B cell (primary cell): ENCODE measurements around the gene AGAP1. TPM values are rescaled to one million over a fixed set of nuclear protein-coding genes. Genes with fewer than 3 reads are reported as not detected.

Source experiments
- ATAC-seq: fragments of 200-7000 bp; cut with Tn5 transposase; one replicate; pipeline ENCODE4 v1.10.0; 2021; ENCODE audit warnings: low read depth, mild to moderate bottlenecking, moderate number of reproducible peaks, moderate library complexity
- CTCF ChIA-PET: fragments of 350-600 bp; sonication (Branson Sonifier 250); formaldehyde crosslinking; loops from one replicate; lab custom pipeline; 2021; ENCODE audit warnings: antibody characterized with exemption, inconsistent platforms; lab: Charles Lee
- POLR2A ChIA-PET: fragments of 350-600 bp; sonication (Branson Sonifier 250); formaldehyde crosslinking; loops from one replicate; lab custom pipeline; 2021; ENCODE audit warnings: antibody characterized with exemption; lab: Charles Lee
- DNase-seq: peaks from one replicate; pipeline ENCODE4 v3.0.0; 2013
- H2AFZ ChIP-seq: 2 replicates; pipeline ENCODE4 v1.6.1; 2012; ENCODE audit warnings: mild to moderate bottlenecking, low read depth, low read length; ENCODE audit not compliant: insufficient read depth, poor library complexity, severe bottlenecking
- H3K27ac ChIP-seq, 2 donors: 1 replicate in 1 of 2; 2 replicates in 1 of 2; pipeline ENCODE4 v1.5.1; 2012 to 2013; ENCODE audit warnings: low read length in 2 of 2, mild to moderate bottlenecking in 2 of 2, moderate library complexity in 1 of 2
- H3K27me3 ChIP-seq, 4 experiments: fragments of 200-600 bp in 1 of 4; sonication (generic) in 1 of 4; replicated peaks in 1 of 4; 1 replicate in 2 of 4; 2 replicates in 2 of 4; pipeline versions ENCODE4 v1.6.1 to v1.7.0; 2013 to 2016; ENCODE audit warnings: low read length in 3 of 4, mild to moderate bottlenecking in 2 of 4, mixed read lengths in 1 of 4, moderate library complexity in 1 of 4; ENCODE audit not compliant: insufficient read depth in 4 of 4, control insufficient read depth in 3 of 4; ENCODE audit errors: control extremely low read depth in 1 of 4
- H3K36me3 ChIP-seq, 2 experiments: replicated peaks in 1 of 2; 1 replicate in 1 of 2; 2 replicates in 1 of 2; pipeline versions ENCODE4 v1.6.1 to v1.7.1; 2013; ENCODE audit warnings: low read length in 1 of 2; ENCODE audit not compliant: insufficient read depth in 2 of 2, control insufficient read depth in 1 of 2; ENCODE audit errors: control extremely low read depth in 1 of 2, extremely low read depth in 1 of 2
- H3K4me1 ChIP-seq, 2 donors: fragments of 200-600 bp in 1 of 2; sonication (generic) in 1 of 2; 1 replicate in 1 of 2; 2 replicates in 1 of 2; pipeline versions ENCODE4 v1.5.1 to v1.6.1; 2013 to 2017; ENCODE audit warnings: low read length in 2 of 2; ENCODE audit not compliant: control insufficient read depth in 2 of 2, insufficient read depth in 2 of 2
- H3K4me2 ChIP-seq: replicated peaks from 2 replicates; pipeline ENCODE3; 2012; ENCODE audit warnings: mild to moderate bottlenecking, low read depth, low read length; ENCODE audit not compliant: poor library complexity, severe bottlenecking
- H3K4me3 ChIP-seq, 5 experiments: fragments of 200-600 bp in 1 of 5; sonication (generic) in 1 of 5; 1 replicate in 3 of 5; 2 replicates in 2 of 5; pipeline versions ENCODE4 v1.5.1 to v1.7.0; 2011 to 2016; ENCODE audit warnings: low read length in 4 of 5, mild to moderate bottlenecking in 4 of 5, low read depth in 2 of 5, control low read depth in 1 of 5, moderate library complexity in 1 of 5; ENCODE audit not compliant: insufficient read depth in 1 of 5; ENCODE audit errors: control extremely low read depth in 1 of 5, extremely low read depth in 1 of 5
- H3K79me2 ChIP-seq: fragments of 200-600 bp; sonication (generic); one replicate; pipeline ENCODE4 v1.6.0; 2016; ENCODE audit warnings: low read length; ENCODE audit not compliant: control insufficient read depth, insufficient read depth
- H3K9ac ChIP-seq: fragments of 200-600 bp; sonication (generic); 2 replicates; pipeline ENCODE4 v1.6.1; 2017; ENCODE audit warnings: mild to moderate bottlenecking, low read length, moderate library complexity
- H3K9me3 ChIP-seq, 3 donors: one replicate each; pipeline versions ENCODE4 v1.6.1 to v1.7.1; 2013; ENCODE audit warnings: low read length in 2 of 3; ENCODE audit not compliant: control insufficient read depth in 2 of 3, insufficient read depth in 1 of 3; ENCODE audit errors: control extremely low read depth in 1 of 3
- H4K20me1 ChIP-seq: 2 replicates; pipeline ENCODE4 v1.6.0; 2012; ENCODE audit warnings: mild to moderate bottlenecking, low read length; ENCODE audit not compliant: insufficient read depth, control insufficient read depth, poor library complexity, severe bottlenecking
- H3K27ac Mint-ChIP-seq: one replicate; pipeline ENCODE4 v1.8.0; 2021; ENCODE audit warnings: mixed read lengths
- H3K27me3 Mint-ChIP-seq: one replicate; pipeline ENCODE4 v1.8.0; 2021; ENCODE audit warnings: mixed read lengths
- H3K4me1 Mint-ChIP-seq: one replicate; pipeline ENCODE4 v1.8.0; 2021; ENCODE audit warnings: mixed read lengths
- H3K4me3 Mint-ChIP-seq: one replicate; pipeline ENCODE4 v1.8.0; 2021; ENCODE audit warnings: mixed read lengths
- H3K9me3 Mint-ChIP-seq: one replicate; pipeline ENCODE4 v1.8.0; 2022; ENCODE audit warnings: mixed read lengths; ENCODE audit not compliant: insufficient read depth
- EZH2 ChIP-seq: IDR thresholded peaks from 2 replicates; pipeline ENCODE4 v1.6.1; 2012; ENCODE audit warnings: borderline replicate concordance, low read depth, mild to moderate bottlenecking, moderate library complexity, low read length; ENCODE audit not compliant: insufficient read depth, poor library complexity, severe bottlenecking
- WGBS: methylation state at CpG from one replicate; pipeline ENCODE4 v1.1.5; 2013; ENCODE audit warnings: missing lambda C conversion rate; ENCODE audit not compliant: insufficient coverage; 5-methylcytosine and 5-hydroxymethylcytosine counted together
- intact Hi-C: fragments of 100-400 bp; cut with micrococcal nuclease; formaldehyde crosslinking; loops from one replicate; pipeline ENCODE4 v1.10.0; 2022
- polyA plus RNA-seq: library from polyadenylated mRNA; depleted of rRNA; stranded (reverse); fragments of >200 nt; gene quantifications from 2 replicates; pipeline ENCODE4 v1.2.3, GENCODE V29; 2012
- total RNA-seq, 2 donors: library from RNA; stranded (reverse); fragments of 120-200 nt in 1 of 2; gene quantifications; 1 replicate in 1 of 2; 2 replicates in 1 of 2; pipeline versions ENCODE4 v1.2.3 to v1.2.4, GENCODE V29; 2013 to 2022
- TF ChIP-seq, protein P1 (sequence below): fragments of 200-600 bp; IDR thresholded peaks from one replicate; pipeline ENCODE4 v1.8.0; 2022; ENCODE audit warnings: antibody characterized with exemption, mild to moderate bottlenecking

Gene AGAP1
- total and polyA plus RNA-seq, 2 donors (not counting 1 experiment from before 2014, with no cell fraction given), result 0.01 TPM; not detected in 1

- intact Hi-C loops, result no loop called here
- no peak overlapping the region for H3K27ac ChIP-seq
- CTCF ChIA-PET, result no interaction called here
- DNase-seq (no peak), ATAC-seq (no peak)
- Mint-ChIP-seq H3K27ac (no peak overlapping the region), H3K4me1 (no peaks in the 10 kb centered on the region), H3K4me3 (no peak overlapping the region), H3K27me3 (peaks cover 3% of the 10 kb centered on the region), H3K9me3 (peaks cover 2% of the 10 kb centered on the region)
- no peaks in the 10 kb centered on the region for H4K20me1 ChIP-seq
- TF ChIP-seq, protein P1, sequence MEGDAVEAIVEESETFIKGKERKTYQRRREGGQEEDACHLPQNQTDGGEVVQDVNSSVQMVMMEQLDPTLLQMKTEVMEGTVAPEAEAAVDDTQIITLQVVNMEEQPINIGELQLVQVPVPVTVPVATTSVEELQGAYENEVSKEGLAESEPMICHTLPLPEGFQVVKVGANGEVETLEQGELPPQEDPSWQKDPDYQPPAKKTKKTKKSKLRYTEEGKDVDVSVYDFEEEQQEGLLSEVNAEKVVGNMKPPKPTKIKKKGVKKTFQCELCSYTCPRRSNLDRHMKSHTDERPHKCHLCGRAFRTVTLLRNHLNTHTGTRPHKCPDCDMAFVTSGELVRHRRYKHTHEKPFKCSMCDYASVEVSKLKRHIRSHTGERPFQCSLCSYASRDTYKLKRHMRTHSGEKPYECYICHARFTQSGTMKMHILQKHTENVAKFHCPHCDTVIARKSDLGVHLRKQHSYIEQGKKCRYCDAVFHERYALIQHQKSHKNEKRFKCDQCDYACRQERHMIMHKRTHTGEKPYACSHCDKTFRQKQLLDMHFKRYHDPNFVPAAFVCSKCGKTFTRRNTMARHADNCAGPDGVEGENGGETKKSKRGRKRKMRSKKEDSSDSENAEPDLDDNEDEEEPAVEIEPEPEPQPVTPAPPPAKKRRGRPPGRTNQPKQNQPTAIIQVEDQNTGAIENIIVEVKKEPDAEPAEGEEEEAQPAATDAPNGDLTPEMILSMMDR, result no peak
- no peak for TF ChIP-seq EZH2
- 85% methylated on average over 7 of the region's 9 CpGs for WGBS
- peaks cover 0 to 6% (median 0%) of the 10 kb centered on the region in 3 donors for H3K9me3 ChIP-seq
- H3K27me3 ChIP-seq, result no peaks in the 10 kb centered on the region
- POLR2A ChIA-PET, result no interaction called here
- no peak overlapping the region for H2AFZ ChIP-seq
- H3K9ac ChIP-seq, result no peak overlapping the region
- no peaks in the 10 kb centered on the region for H3K36me3 ChIP-seq
- H3K79me2 ChIP-seq, result no peaks in the 10 kb centered on the region
- H3K4me2 ChIP-seq, result no peak overlapping the region
- H3K4me3 ChIP-seq, result no peak overlapping the region
- no peaks in the 10 kb centered on the region for H3K4me1 ChIP-seq
Observed at GRCh38 chr2:235977445-235977844, 483.6 kb downstream of the AGAP1 start.

- DNase-seq (no peak), ATAC-seq (no peak)
- H3K4me1 Mint-ChIP-seq, result no peaks in the 10 kb centered on the region
- Histone ChIP-seq H3K4me2 (no peak overlapping the region), H3K9ac (no peak overlapping the region), H3K4me1 (no peaks in the 10 kb centered on the region), H3K79me2 (no peaks in the 10 kb centered on the region), H4K20me1 (no peaks in the 10 kb centered on the region), H2AFZ (no peak overlapping the region), H3K36me3 (no peaks in the 10 kb centered on the region), H3K27ac (no peak overlapping the region), H3K9me3 (peaks cover 0 to 5% (median 0%) of the 10 kb centered on the region in 3 donors), H3K27me3 (no peaks in the 10 kb centered on the region), H3K4me3 (no peak overlapping the region)
- TF ChIP-seq EZH2, result no peak
- TF ChIP-seq, protein P1, result no peak
- intact Hi-C loops, result no loop called here
- ChIA-PET CTCF (no interaction called here), POLR2A (no interaction called here)
- no CpG with 5 or more reads among the region's 1 CpG for WGBS
- peaks cover 2% of the 10 kb centered on the region for H3K9me3 Mint-ChIP-seq
- H3K4me3 Mint-ChIP-seq, result no peak overlapping the region
- no peak overlapping the region for H3K27ac Mint-ChIP-seq
- peaks cover 3% of the 10 kb centered on the region for H3K27me3 Mint-ChIP-seq
Observed at GRCh38 chr2:235978022-235978421, 484.2 kb downstream of the AGAP1 start.
